GM18505 (cell line): ENCODE results near the gene SDR39U1.

Experiments
- ATAC-seq: cut with Tn5 transposase; IDR thresholded peaks from one replicate; pipeline ENCODE4 v1.9.1; 2021; ENCODE audit not compliant: unreplicated experiment
- POLR2A ChIP-seq: IDR thresholded peaks from 4 replicates; pipeline ENCODE4 v1.6.1; 2011; ENCODE audit warnings: borderline replicate concordance; ENCODE audit not compliant: insufficient read depth, insufficient read length; ENCODE audit errors: extremely low read depth

Gene SDR39U1

DNA sequence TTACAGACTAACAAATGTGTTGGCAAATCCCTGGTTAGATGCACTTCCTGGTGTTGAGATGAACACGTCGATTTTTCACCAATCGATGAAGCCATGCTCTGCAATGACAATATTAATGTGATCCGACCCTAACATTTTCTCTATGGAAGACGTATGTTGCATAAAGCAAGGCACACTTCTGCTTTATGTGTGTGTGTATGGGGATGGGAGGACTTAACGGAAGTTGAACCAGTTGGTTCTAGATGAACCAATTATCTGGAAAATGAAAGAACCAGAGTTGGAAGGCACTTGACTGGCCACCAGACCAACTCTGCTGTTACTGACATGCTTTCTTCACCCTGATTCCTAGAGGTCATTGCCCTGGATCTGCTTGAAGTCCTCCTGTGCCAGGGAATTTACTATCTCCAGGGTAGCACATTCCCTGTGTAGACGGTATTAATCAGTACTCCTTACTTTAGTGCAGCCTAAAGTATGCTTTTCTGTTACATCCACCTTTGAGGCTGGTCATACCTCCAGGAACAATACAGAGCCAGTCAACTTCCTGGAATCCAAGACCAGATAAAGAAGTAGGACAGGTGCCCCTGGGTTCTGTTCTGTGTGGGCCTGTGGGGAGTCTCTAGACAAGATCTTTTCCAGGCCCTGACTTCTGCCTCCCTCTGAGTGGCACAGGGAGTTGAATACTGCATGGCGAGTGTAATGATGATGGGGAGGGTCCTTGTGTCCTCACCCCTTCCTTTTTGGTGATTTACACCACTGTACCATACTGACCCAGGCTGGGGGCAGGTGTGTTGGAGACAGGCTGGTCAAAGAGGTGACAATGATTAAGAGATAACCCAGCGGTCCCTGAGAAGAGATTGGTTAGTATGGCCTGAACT is 4.1 kb downstream of the SDR39U1 start:
- TF ChIP-seq POLR2A = no peak
- ATAC-seq = no peak

DNA sequence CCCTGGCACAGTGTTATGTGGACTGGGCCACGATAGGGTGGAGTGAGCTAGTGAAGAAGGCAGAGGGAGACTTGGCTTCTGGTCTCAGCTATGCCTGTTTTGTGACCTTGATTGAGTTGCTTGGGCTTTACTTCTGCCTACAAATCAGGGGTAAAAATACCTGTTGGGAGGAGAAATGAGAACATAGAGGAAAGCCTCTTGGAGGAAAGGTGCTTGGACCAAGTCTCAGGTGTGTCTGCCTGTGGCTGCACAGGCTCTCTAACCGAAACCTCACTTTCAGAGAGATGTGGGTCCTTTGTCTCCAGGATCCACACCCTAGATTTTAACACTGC is 4.9 kb downstream of the SDR39U1 start:
- TF ChIP-seq POLR2A = no peak
- no peak for ATAC-seq

DNA sequence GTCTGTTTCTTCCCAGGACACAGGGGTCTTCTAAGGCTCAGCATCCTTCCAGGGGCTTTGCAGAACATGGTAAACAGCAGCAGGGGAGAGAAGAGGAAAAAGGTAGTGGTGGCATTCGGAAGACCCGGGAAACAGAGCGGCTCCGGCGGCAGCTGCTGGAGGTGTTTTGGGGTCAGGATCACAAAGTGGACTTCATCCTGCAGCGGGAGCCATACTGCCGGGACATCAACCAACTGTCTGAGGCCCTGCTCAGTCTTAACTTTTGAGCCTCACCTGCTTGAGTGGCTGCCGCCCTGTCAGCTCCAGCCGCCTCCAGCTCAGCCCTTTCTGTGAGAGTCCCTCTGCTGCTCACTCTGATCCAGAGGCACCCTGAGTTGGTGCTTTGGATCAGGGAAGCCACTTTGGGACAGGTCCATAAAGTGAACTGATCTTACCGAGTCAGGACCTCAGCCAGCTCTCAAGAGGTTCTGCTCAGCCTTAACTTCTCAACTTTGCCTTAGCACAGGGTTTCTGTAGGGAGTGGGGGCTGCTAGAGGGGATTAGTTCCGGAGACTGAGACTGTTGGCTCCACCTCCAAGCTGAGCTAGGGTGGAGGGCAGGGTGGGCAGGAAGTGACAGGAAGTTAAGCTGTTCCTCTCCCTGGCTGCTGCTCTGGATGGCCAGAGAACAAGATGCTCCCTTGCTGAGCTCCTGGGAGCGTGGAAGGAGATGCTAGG is 5.4 kb downstream of the SDR39U1 start:
- ATAC-seq = no peak
- peak; percentile 32 for TF ChIP-seq POLR2A

DNA sequence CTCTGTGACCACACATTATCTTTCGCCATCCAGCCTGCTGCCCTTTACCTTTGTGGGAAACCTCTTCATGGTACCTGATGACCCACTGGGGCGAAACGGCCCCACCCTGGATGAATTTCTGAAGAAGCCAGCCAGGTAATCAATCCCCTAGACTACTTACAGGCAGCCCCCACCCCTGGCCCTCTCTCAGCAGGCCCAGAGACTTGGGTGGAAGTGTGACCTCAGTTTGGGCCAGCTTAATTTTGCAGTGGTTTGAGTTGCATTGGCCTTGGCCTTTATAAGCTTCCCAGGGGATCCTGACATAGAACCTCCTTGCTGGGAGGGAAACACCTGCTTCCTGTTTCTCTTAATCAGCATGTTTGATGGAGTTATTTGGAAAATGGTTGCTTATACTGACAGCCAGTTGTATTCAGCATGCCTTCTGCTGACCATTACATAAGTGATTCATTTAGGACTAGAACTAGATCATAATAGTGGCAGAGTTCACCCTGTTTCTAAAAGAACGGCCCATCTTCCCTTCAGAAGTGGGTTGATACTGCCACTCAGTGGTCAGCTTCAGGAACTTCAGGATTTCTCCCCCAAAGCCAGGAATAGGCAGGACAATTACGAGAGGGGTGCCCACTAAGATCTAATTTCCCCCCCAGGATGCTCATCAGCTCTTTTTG is 6.1 kb downstream of the SDR39U1 start:
- peak; percentile 46 for ATAC-seq
- TF ChIP-seq POLR2A = no peak

DNA sequence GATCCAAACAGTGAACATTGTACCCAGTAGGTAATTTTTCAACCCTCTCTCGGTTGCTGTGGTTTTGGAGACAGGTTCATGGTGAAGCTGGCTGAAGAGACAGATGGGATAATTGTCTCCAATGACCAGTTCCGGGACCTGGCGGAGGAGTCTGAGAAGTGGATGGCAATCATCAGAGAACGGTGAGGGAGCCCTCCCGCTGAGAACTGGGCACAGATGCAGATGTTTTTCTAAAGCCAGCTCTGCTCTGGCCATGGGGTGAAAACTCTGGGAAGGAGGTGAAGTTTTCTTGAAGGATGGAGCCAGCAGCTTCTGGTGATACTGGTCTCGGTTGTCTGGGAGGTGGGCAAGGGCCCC is 6.6 kb downstream of the SDR39U1 start:
- no peak for TF ChIP-seq POLR2A

DNA sequence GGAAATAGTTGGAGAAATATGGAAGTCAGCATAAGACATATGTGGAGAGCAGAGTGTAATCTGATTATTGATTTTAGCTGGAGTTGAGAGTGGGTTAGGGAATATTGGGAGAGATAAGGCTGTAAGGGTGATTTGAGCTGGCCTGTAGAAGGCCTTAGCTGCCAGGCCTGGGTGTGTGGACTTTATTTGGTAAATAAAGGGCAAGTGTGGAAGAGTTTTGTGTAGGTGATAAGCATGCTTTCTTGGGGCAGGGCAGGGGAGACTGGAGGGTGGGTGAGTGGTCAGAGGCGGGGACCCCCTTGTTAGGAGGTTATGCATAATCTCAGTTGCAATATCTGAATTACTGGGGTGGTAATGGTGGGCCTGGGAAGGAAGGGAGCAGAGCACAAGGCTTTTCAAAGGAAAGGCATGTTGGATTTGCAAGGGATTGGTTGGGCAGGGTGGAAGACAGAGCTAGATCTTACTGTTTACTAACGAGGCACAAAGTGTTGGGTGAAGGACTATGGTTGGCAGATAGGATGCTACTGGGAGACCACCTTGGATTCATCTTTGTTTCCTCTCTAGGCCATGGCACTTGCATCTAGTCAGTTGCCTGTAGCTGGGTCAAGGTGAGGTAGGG is 7.3 kb downstream of the SDR39U1 start:
- TF ChIP-seq POLR2A = peak; percentile 29
- no peak for ATAC-seq

More for the DNA sequence above, 6.6 kb downstream of the SDR39U1 start:
- ATAC-seq = no peak

DNA sequence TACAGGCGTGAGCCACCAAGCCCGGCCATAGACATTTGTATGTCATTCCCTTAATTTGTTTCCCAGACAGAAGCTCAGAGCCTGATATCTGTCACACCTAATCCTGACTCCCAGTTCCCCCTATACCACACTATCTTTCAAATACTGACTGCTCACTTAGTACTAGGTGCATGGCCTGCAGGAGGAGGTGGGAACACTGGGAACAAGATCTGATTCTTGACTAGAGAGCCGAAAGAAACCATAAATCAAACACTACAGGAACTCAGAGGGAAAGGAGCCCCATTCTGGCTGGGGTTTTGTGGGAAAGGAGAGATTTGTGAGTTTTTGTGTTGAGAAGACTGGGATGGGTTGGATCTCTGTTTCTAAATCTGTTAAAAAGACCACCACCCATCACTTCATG is 7.9 kb downstream of the SDR39U1 start:
- no peak for ATAC-seq
- TF ChIP-seq POLR2A = no peak

DNA sequence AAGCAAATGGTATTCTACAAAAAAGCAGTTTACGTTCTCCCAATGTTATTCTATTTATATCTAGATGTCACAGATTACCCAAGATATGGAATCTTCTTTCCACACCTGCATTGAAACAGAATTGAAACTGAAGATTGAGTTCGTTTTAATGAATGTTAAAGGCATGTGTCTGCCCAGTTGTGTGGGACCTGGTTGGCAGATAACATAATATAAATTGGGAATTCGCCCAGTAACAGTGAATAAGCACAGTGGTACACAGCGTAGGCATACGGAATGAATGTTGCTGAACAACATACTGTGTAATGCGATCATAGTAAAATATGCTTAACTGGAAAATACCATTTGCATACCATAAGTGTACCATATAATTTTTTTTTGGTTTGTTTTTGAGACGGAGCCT is 8.5 kb downstream of the SDR39U1 start:
- ATAC-seq = no peak
- no peak for TF ChIP-seq POLR2A

DNA sequence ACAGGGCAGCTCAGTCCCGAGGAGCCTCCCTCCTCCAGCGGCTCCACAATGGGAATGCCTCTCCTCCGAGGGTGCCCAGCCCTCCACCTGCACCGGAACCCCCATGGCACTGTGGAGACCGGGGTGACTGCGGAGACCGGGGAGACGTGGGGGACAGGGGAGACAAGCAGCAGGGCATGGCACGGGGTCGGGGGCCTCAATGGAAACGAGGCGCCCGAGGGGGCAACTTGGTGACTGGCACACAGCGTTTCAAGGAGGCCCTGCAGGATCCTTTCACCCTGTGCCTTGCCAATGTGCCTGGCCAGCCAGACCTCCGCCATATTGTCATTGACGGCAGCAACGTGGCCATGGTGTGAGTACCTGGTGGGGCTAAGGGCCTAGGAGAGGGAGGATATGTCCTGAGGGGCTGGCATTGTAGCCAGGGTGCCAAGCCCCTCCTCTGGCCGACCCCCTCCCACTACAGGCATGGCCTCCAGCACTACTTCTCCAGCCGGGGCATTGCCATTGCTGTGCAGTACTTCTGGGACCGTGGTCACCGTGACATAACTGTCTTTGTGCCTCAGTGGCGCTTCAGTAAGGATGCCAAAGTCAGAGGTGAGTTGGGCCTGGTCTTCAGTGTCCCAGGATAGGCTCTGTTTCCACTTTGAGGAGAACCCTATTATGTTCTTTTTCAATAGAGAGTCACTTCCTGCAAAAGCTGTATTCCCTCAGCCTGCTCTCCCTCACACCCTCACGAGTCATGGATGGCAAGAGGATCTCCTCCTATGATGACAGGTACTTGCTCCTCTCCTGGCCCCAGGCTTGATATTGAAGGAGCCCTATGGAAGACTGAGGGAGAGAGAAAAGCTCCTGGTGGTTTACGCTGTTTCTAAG is 10.1 kb downstream of the SDR39U1 start:
- TF ChIP-seq POLR2A = peak; percentile 37
- no peak for ATAC-seq

DNA sequence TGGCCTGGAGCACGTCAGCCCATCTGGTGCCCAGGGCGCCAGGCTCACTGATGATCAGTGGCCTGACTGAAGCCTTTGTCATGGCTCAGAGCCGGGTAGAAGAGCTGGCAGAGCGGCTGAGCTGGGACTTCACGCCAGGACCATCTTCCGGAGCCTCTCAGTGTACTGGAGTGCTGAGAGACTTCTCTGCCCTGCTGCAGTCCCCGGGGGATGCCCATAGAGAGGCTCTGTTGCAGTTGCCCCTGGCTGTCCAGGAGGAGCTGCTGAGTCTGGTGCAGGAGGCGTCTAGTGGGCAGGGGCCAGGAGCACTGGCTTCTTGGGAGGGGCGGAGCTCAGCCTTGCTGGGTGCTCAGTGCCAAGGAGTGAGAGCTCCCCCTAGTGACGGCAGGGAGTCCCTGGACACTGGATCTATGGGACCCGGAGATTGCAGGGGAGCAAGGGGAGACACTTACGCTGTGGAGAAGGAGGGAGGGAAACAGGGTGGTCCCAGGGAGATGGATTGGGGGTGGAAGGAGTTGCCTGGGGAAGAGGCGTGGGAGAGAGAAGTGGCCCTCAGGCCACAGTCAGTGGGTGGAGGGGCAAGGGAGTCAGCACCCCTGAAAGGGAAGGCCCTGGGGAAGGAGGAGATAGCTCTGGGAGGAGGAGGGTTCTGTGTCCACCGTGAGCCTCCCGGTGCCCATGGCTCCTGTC is 10.9 kb downstream of the SDR39U1 start:
- ATAC-seq = peak; percentile 48
- peak; percentile 34 for TF ChIP-seq POLR2A

DNA sequence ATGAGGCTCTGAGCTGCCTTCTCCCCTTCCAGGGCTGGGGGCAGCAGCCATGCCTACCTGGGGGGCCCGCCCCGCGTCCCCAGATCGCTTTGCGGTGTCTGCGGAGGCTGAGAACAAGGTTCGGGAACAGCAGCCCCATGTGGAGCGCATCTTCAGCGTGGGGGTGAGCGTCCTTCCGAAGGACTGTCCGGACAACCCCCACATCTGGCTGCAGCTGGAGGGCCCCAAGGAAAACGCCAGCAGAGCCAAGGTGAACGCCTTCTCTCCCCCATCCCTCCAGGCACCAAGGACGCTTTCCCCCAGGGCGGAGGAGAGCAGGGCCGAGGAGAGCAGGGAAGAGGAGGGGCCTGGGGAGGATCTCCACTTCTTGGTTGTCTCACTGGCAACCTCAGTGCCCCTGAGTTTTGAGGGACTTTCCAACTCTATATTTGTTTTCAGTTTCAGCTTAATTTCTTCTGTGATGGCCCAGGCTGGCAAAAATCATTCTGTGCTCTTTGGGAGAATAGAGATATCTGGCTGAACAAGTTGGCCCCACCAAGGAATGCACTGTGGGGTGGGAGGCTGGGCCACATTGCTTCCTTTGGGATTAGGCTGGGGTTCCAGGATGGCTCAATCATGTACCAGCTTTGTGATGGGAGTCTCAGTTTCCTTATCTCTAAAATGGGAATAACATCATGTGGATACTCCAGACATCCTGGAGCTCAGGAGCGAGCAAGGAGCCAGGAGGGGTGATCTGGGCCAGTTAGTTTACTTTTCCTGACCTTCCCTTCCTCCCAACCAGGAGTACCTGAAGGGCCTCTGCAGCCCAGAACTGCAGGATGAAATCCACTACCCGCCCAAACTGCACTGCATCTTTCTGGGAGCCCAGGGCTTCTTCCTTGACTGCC is 11.7 kb downstream of the SDR39U1 start:
- no peak for ATAC-seq
- TF ChIP-seq POLR2A = peak; percentile 22
